Erythroblast (primary cell): ENCODE data around the gene ULK4.
"Not testable (repeated sequence)": the region's sequence is repeated elsewhere in the genome, so short reads cannot be mapped to it uniquely, and the experiment has no call there.

Experiments
- GATA1 ChIP-seq: IDR thresholded peaks from 2 replicates; pipeline ENCODE4 v1.6.1; 2011; ENCODE audit warnings: low read depth, mild to moderate bottlenecking, control low read depth, low read length, moderate library complexity
- POLR2A ChIP-seq: IDR thresholded peaks from 2 replicates; pipeline ENCODE4 v1.6.1; 2011; ENCODE audit warnings: mild to moderate bottlenecking, low read length

- not testable (repeated sequence) for TF ChIP-seq POLR2A, GATA1
Measured at GRCh38 chr3:41709213-41709612, 252.7 kb downstream of the ULK4 start.
